Dedifferentiated amniotic fluid mesenchymal stem cell (primary cell): ENCODE measurements around the gene MYO18B.

ENCODE experiments used
- DNase-seq: peaks from one replicate; pipeline ENCODE4 v3.0.0-alpha.2; 2016; ENCODE audit errors: extremely low spot score

The MYO18B gene

GRCh38 chr22:25940479-25940878 lies 198.5 kb downstream of the MYO18B start:
- no peak for DNase-seq

- no peak for DNase-seq
These were observed 199.5 kb downstream of the MYO18B start for GRCh38 chr22:25941365-25941960.

- DNase-seq: no peak
These were observed 200.3 kb downstream of the MYO18B start for GRCh38 chr22:25942115-25942855.

GRCh38 chr22:25942856-25943411 lies 200.9 kb downstream of the MYO18B start:
- no peak for DNase-seq

GRCh38 chr22:25950111-25950510 lies 208.1 kb downstream of the MYO18B start:
- no peak for DNase-seq

GRCh38 chr22:25953276-25953675 lies 211.3 kb downstream of the MYO18B start:
- DNase-seq: no peak

- no peak for DNase-seq
These were observed 211.9 kb downstream of the MYO18B start for GRCh38 chr22:25953919-25954318.

GRCh38 chr22:25955323-25955722 lies 213.3 kb downstream of the MYO18B start:
- DNase-seq: no peak

- DNase-seq: no peak
These were observed 214.8 kb downstream of the MYO18B start for GRCh38 chr22:25956801-25957200.

GRCh38 chr22:25959818-25960774 lies 218.1 kb downstream of the MYO18B start:
- DNase-seq: no peak

- DNase-seq: no peak
These were observed 219.7 kb downstream of the MYO18B start for GRCh38 chr22:25961699-25962098.

GRCh38 chr22:25962711-25963110 lies 220.7 kb downstream of the MYO18B start:
- DNase-seq: no peak

GRCh38 chr22:25964961-25965730 lies 223.2 kb downstream of the MYO18B start:
- no peak for DNase-seq

GRCh38 chr22:25966448-25966913 lies 224.5 kb downstream of the MYO18B start:
- DNase-seq: no peak

GRCh38 chr22:25969286-25969685 lies 227.3 kb downstream of the MYO18B start:
- no peak for DNase-seq

- no peak for DNase-seq
These were observed 227.9 kb downstream of the MYO18B start for GRCh38 chr22:25969901-25970300.

GRCh38 chr22:25970374-25970911 lies 228.5 kb downstream of the MYO18B start:
- DNase-seq: no peak

- no peak for DNase-seq
These were observed 229.2 kb downstream of the MYO18B start for GRCh38 chr22:25970999-25971811.

GRCh38 chr22:25972397-25972796 lies 230.4 kb downstream of the MYO18B start:
- DNase-seq: no peak

- no peak for DNase-seq
These were observed 234.4 kb downstream of the MYO18B start for GRCh38 chr22:25976356-25976755.
